Right lobe of liver (tissue), 6 donors: ENCODE results near the gene LAMB3. TPM values are rescaled to one million over a fixed set of nuclear protein-coding genes. Genes with fewer than 3 reads are reported as not detected.

ENCODE experiments used
- ATAC-seq, 4 donors: fragments of 200-7000 bp; cut with Tn5 transposase; one replicate each; pipeline ENCODE4 v1.9.1; 2020; ENCODE audit warnings: mild to moderate bottlenecking in 4 of 4, moderate library complexity in 4 of 4
- DNase-seq, 3 donors: peaks; one replicate each; pipeline ENCODE4 v3.0.0-alpha.2; 2020
- H3K27ac ChIP-seq, 3 donors: fragments of 200-600 bp; one replicate each; pipeline ENCODE4 v1.8.0; 2022
- H3K27me3 ChIP-seq, 2 donors: fragments of 200-600 bp; one replicate each; pipeline ENCODE4 v1.8.0; 2022
- H3K36me3 ChIP-seq, 4 donors: fragments of 200-600 bp; sonication (generic) in 1 of 4; one replicate each; pipeline versions ENCODE4 v1.5.1 to v1.8.0; 2017 to 2022; ENCODE audit warnings: control low read depth in 1 of 4
- H3K4me1 ChIP-seq, 4 donors: fragments of 200-600 bp; sonication (generic) in 1 of 4; one replicate each; pipeline versions ENCODE4 v1.5.1 to v1.8.0; 2017 to 2022; ENCODE audit warnings: control low read depth in 1 of 4
- H3K4me3 ChIP-seq, 3 donors: fragments of 200-600 bp; one replicate each; pipeline ENCODE4 v1.8.0; 2022
- H3K9me3 ChIP-seq, 4 donors: fragments of 200-600 bp; sonication (generic) in 1 of 4; one replicate each; pipeline versions ENCODE4 v1.5.1 to v1.8.0; 2017 to 2022; ENCODE audit warnings: control low read depth in 1 of 4
- POLR2A ChIP-seq: fragments of 450-650 bp; IDR thresholded peaks from one replicate; pipeline ENCODE4 v1.6.1; 2017; ENCODE audit warnings: antibody characterized with exemption, mild to moderate bottlenecking
- WGBS: methylation state at CpG from one replicate; pipeline ENCODE4 v1.1.6; 2018; ENCODE audit warnings: low coverage, low lambda C conversion rate; ENCODE audit not compliant: insufficient coverage; ENCODE audit errors: missing lambda C conversion rate; 5-methylcytosine and 5-hydroxymethylcytosine counted together
- intact Hi-C, 2 donors: fragments of 100-400 bp; cut with DNase I; formaldehyde crosslinking; loops; one replicate each; pipeline versions ENCODE4 v1.11.2 to v1.14.1; 2022
- total RNA-seq, 6 experiments: library from RNA; depleted of rRNA in 2 of 6; stranded (reverse); fragments of >200 nt in 2 of 6; fragmentation: NEBNext Ultra II Directional in 3 of 6; extraction: Animal tissue kit (Norgen Biotek cat#: 25700) in 3 of 6; gene quantifications; one replicate each; pipeline versions ENCODE4 v1.1.0 to v1.2.4, GENCODE V29; 2016 to 2023
- TF ChIP-seq, protein P1 (sequence below), 4 donors: fragments of 200-600 bp in 3 of 4; fragments of 450-650 bp in 1 of 4; IDR thresholded peaks; one replicate each; pipeline versions ENCODE4 v1.5.1 to v1.8.0; 2016 to 2022; ENCODE audit warnings: antibody characterized with exemption in 4 of 4, mild to moderate bottlenecking in 2 of 4
- donor health status: DM: no; HTN: yes; CAD: no.
- donor health status: DM: no; HTN: no; CAD: no.
- donor health status: DM: no; HTN: no; CAD: no.
- donor health status: DM: no; HTN: yes; CAD: no.
- donor health status: DM: no; HTN: yes; CAD: no.

Gene LAMB3
- total RNA-seq, 6 experiments from 2014 or later, result 5.0 to 14.6 (median 8.4) TPM

DNA sequence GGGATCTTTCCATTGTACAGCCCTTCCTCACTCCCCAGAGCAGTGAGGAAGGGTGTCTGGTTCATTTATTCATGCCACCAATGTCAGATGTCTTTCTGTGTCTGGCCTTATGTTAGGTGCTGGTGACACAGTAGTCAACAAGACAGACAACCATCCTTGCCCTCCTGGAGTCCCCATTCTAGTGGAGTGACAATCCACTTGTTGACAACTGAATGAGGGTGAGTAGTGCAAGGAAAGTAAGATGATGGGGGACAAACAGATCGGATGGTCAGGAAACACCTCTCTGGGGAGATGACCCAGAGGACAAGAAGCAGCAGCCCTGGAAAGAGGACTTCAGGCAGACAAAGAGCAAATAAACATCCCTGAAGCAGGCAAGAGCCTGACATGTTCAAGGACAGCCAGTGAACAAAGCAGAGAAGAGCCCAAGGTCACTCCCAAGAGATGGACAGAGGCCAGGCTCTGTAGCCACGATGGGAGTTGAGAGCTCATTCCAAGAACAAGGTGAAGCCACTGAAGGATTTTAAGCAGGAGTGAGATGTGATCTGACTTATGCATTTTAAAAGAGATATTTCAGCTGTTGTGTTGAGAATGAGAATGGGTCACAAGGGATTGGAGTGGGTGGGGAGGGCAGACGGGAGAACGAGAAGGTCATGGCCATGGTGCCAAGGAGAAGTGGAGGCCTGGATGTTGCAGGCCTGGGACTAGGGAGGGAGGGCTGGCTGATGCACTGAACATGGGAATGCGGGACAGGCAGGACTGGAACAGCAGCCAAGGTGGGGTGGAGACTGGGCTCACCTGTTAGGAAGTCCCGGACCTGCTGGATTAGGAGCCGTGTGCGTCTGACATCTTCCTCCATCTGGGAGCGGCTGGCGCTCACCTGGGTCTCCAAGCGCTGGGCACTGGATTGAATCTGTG, 30.2 kb downstream of the LAMB3 start:
- H3K27me3 ChIP-seq, result no peaks in the 10 kb centered on the region
- intact Hi-C loops, result loop anchor here in 1 of 2 donors (10.0 kb wide), 1 partner anchor 47 kb away; no protein-coding TSS in a partner anchor
- peak overlapping the region in 1 of 3 donors; percentile 8 for H3K27ac ChIP-seq
- no peak for TF ChIP-seq POLR2A
- TF ChIP-seq, protein P1, sequence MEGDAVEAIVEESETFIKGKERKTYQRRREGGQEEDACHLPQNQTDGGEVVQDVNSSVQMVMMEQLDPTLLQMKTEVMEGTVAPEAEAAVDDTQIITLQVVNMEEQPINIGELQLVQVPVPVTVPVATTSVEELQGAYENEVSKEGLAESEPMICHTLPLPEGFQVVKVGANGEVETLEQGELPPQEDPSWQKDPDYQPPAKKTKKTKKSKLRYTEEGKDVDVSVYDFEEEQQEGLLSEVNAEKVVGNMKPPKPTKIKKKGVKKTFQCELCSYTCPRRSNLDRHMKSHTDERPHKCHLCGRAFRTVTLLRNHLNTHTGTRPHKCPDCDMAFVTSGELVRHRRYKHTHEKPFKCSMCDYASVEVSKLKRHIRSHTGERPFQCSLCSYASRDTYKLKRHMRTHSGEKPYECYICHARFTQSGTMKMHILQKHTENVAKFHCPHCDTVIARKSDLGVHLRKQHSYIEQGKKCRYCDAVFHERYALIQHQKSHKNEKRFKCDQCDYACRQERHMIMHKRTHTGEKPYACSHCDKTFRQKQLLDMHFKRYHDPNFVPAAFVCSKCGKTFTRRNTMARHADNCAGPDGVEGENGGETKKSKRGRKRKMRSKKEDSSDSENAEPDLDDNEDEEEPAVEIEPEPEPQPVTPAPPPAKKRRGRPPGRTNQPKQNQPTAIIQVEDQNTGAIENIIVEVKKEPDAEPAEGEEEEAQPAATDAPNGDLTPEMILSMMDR (IDR thresholded peaks at IDR 0.05), result no peak
- 62% methylated on average over 3 of the region's 11 CpGs for WGBS
- ATAC-seq (no peak), DNase-seq (no peak)
- no peaks in the 10 kb centered on the region for H3K36me3 ChIP-seq
- H3K4me1 ChIP-seq, result peaks cover 0 to 20% (median 5%) of the 10 kb centered on the region in 4 donors
- no peaks in the 10 kb centered on the region for H3K9me3 ChIP-seq
- no peak overlapping the region for H3K4me3 ChIP-seq

DNA sequence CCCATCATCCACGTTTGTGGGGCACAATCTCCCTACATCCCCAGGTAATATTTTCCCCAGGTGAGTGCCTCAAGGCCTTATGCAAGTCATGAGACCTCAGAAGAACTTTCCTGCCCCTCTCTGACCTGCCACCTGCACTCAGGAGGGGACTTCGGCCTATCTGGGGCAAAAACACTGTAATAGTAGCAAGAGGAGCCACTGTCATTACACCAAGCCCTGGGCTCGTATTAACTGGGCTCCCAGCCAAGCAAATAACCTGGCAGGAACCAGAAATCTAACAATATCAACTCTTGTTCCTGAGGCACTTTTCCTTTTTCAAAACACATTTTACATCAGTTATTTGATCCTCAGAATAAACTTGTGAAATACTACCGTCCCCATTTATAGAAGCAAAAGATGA, 30.9 kb downstream of the LAMB3 start:
- intact Hi-C loops, result loop anchor here in 1 of 2 donors (10.0 kb wide), 1 partner anchor 46 kb away; no protein-coding TSS in a partner anchor
- H3K27ac ChIP-seq, result peak overlapping the region in 1 of 3 donors; percentile 33
- peak in 1 of 3 donors; percentile 64 for DNase-seq

DNA sequence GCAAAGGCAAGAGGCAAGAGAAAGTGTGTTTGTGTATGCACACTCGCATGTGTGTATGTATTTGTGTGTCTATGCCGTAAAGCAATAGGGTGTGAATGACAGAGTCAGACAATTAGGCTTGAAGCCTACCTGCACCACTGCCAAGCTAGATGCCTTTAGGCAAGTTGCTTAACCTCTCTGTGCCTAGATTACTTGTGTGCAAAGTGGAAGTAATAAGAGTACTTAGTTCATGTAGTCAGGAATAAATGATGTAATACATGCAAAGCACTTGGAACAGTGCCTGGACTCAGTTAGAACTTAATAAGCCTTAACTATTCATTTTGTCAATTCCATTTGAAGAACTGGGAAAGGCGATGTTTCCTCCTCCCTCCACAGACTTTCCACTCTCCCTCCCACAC, 31.7 kb downstream of the LAMB3 start:
- Histone ChIP-seq H3K4me3 (no peak overlapping the region), H3K4me1 (peaks cover 0 to 18% (median 0%) of the 10 kb centered on the region in 4 donors), H3K27me3 (no peaks in the 10 kb centered on the region), H3K36me3 (peaks cover 0 to 8% (median 0%) of the 10 kb centered on the region in 4 donors), H3K9me3 (no peaks in the 10 kb centered on the region), H3K27ac (no peak overlapping the region)
- intact Hi-C loops, result loop anchor here in 1 of 2 donors (10.0 kb wide), 1 partner anchor 46 kb away; no protein-coding TSS in a partner anchor
- 92% methylated on average over 2 of the region's 3 CpGs for WGBS
- ATAC-seq (peak in 1 of 4 donors; percentile 21), DNase-seq (no peak)
- TF ChIP-seq, protein P1 (IDR thresholded peaks at IDR 0.05), result no peak
- no peak for TF ChIP-seq POLR2A

More for the DNA sequence above, 30.9 kb downstream of the LAMB3 start:
- H3K4me1 ChIP-seq, result peaks cover 0 to 18% (median 1%) of the 10 kb centered on the region in 4 donors
- H3K4me3 ChIP-seq, result no peak overlapping the region
- peak; percentile 49 to 80 (median 75) for ATAC-seq
- TF ChIP-seq POLR2A, result no peak
- TF ChIP-seq, protein P1 (IDR thresholded peaks at IDR 0.05), result no peak
- no peaks in the 10 kb centered on the region for H3K9me3 ChIP-seq
- H3K27me3 ChIP-seq, result no peaks in the 10 kb centered on the region
- H3K36me3 ChIP-seq, result no peaks in the 10 kb centered on the region
- WGBS, result 12% methylated on average over 4 of the region's 4 CpGs

DNA sequence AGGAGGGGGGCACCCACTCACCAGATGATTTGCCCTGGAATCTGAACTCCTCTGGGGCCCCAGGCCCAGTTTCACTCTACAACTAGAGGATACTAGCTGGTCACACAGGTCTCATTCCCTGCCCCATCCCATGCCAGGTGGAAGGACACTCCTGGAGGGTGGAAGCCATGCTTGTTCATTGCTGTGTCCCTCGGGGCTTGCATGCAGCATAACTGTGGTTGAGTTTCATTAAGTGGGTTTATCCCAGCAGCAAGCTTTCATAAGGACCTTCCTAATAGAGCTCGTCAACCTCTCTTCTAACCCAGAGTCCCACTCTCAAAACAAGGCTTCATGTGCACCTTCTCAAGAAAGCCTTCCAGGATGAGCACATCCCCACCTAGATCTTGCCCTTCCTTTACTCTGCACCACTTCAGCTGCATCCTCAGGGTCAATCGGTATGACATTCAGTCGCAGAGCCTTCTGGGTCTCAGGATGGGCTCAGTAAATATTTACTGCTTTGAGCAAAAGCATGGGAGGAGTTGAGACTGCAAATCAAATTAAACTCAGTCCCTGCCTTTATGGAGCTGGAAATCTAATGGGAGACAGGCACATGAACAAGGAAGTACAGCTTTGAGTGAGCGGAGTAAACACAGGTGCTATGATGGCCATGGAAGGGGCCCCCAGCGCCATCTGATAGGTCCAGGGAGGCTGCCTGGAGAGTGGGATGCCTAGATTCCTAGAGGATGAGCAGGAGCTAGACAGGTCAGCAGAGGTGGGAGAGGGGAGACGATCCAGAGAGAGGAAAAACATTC, 32.3 kb downstream of the LAMB3 start:
- DNase-seq (no peak), ATAC-seq (no peak)
- peaks cover 0 to 18% (median 0%) of the 10 kb centered on the region in 4 donors for H3K4me1 ChIP-seq
- no peaks in the 10 kb centered on the region for H3K9me3 ChIP-seq
- H3K27ac ChIP-seq, result no peak overlapping the region
- 92% methylated on average over 5 of the region's 7 CpGs for WGBS
- H3K27me3 ChIP-seq, result no peaks in the 10 kb centered on the region
- TF ChIP-seq, protein P1 (IDR thresholded peaks at IDR 0.05), result no peak
- TF ChIP-seq POLR2A, result no peak
- no peak overlapping the region for H3K4me3 ChIP-seq
- intact Hi-C loops, result loop anchor here in 1 of 2 donors (10.0 kb wide), 1 partner anchor 45 kb away; no protein-coding TSS in a partner anchor
- peaks cover 0 to 8% (median 0%) of the 10 kb centered on the region in 4 donors for H3K36me3 ChIP-seq
